HUES6 (cell line): ENCODE data around the gene EMD.
A peak's percentile ranks its signal among the peaks of the same experiment; 100 is the strongest.

Experiments used
- H3K27ac ChIP-seq: 2 replicates; pipeline ENCODE4 v1.7.0; 2013; ENCODE audit warnings: low read depth, mild to moderate bottlenecking, low read length, inconsistent platforms
- H3K27me3 ChIP-seq: 2 replicates; pipeline ENCODE4 v1.6.1; 2013; ENCODE audit warnings: low read length; ENCODE audit not compliant: control insufficient read depth, insufficient read depth
- H3K36me3 ChIP-seq: 2 replicates; pipeline ENCODE4 v1.6.1; 2013; ENCODE audit warnings: low read length; ENCODE audit not compliant: control insufficient read depth, insufficient read depth
- H3K4me1 ChIP-seq: 2 replicates; pipeline ENCODE4 v1.6.1; 2013; ENCODE audit warnings: low read length; ENCODE audit not compliant: control insufficient read depth, insufficient read depth
- H3K4me3 ChIP-seq: 2 replicates; pipeline ENCODE4 v1.5.1; 2013; ENCODE audit warnings: low read depth, low read length
- H3K9ac ChIP-seq: one replicate; pipeline ENCODE4 v1.6.1; 2013; ENCODE audit warnings: mild to moderate bottlenecking, low read length
- H3K9me3 ChIP-seq: 2 replicates; pipeline ENCODE4 v1.6.1; 2013; ENCODE audit warnings: low read depth, low read length; ENCODE audit not compliant: control insufficient read depth, insufficient read depth

EMD gene

DNA sequence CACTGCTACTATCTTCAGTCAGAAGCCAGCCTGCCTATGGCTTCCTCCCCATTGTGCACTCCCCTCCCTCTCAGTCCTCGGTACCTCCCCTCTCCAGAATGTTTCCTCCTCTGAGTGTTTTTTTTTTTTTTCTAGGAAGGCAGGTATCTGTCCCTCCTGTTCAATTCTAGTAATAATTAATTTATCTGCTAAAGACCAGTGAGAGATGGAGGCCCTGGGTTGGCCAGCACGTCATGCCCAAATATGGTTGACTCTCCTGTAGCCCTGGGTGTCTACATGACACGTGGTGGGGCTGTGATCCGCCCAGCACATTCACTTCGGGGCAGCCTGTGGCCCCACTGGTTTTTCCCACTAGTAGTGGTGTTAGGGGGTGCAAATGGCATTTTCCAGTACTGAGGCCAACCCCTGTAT lies 6.5 kb upstream of the EMD start:
- Histone ChIP-seq H3K27me3 (no peaks in the 10 kb centered on the region), H3K9ac (peak overlapping the region; percentile 82), H3K4me3 (peak overlapping the region; percentile 66), H3K4me1 (peaks cover 33% of the 10 kb centered on the region; the same call in 1 of the 2 replicates), H3K27ac (peak overlapping the region; percentile 84; the same call in 1 of the 2 replicates), H3K9me3 (peaks cover 2% of the 10 kb centered on the region; the same call in 1 of the 2 replicates), H3K36me3 (peaks cover 24% of the 10 kb centered on the region)

DNA sequence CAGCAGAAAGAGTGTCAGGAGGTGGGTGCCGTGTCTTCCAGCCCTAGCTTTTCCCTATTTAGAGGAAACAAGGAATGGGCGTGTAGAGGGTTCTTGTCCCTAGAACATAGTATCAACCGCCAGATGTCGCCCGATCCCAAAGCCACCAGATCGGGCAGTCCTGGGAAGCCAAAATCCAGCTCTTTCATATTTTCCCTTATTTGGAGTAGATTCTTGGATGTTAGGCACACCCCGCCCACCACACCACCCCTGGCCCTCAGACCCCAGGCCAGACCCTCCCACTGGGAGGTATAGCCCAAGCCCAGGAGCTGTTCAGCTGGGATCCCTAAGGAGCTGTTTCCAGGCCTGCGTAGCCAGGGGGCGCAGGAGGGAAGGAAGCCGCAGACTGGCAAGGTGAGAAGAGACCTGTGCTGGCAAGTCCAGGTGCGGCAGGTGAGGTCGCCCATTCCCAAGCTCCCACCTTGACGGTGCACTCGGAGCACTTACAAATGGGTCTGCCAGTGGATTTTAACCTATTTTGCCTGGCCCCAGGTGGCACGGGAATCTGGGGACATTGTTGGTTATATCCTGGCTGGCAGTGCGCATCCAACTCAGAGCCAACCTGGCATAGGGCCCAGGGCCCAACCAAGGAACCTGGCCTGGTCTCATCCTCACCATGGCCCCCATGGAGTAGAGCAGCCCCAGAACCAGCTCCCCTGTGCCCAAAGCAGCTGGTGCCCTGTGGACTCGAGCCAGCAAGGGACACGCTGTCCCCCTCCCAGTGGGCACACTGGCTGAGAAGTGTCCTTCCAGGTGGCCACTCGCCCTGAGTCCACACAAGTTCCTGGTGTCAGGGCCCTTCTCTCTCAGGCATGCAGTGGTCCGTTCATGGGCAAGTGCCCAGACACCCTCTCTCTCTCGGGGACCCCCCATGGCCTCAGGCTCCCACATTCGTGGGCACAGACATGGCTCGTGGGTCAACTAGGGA lies 5.5 kb upstream of the EMD start:
- Histone ChIP-seq H3K4me3 (peak overlapping the region; percentile 50), H3K27ac (peak overlapping the region; percentile 84; the same call in 1 of the 2 replicates), H3K9ac (peak overlapping the region; percentile 84)

DNA sequence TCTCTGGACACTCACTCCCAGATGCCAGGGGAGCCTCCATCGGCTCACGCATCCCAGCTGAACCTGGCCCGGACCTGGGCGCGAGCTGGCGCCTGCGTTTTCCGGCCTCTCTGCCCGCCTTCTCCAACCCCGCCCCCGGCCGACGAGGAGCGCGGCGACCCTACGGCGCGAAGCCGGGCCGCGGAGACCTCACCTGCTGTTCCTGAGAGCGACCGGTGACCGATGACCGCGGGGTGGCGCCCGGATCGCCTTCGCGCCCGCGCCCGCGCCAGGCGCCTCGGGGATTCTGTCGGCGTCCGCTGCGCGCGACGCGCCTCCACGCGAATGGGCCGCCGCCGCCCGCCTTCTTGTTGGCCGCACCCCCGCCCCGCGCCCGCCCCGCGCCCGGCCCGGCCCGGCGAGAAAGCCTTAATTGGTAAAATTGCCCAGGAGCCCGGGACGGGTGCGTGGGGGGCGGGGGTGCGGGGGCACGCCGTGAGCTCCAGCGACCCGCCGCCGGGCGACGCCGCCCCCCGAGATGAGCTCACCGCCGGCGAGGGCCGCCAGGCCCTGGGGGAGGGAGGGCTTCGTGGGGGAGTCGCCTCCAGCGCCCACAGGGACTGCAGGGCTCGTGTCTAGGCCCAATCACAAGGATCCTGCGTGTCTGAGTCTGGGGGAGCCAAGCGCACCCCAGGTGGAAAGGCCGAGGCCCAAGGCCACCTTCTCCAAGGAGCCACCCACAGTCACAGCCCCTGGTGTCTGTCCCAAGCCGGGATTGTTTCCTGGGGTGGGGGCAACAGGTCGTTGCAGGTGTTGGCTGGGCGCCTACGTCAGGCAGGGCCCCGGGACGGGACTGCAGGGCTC lies 4.6 kb upstream of the EMD start, which contains the start of gene FLNA:
Gene FLNA, minus strand, starts transcription at position 322 of the 843 bp plus-strand sequence. CDS start 3,389 bp downstream, outside the sequence.
- Histone ChIP-seq H3K36me3 (peaks cover 8% of the 10 kb centered on the region), H3K9ac (peak within 1 kb of the TSS; percentile 84), H3K9me3 (peaks cover 2% of the 10 kb centered on the region; the same call in 1 of the 2 replicates), H3K27ac (peak within 1 kb of the TSS; percentile 25; the same call in 1 of the 2 replicates), H3K4me1 (peaks cover 23% of the 10 kb centered on the region; the same call in 1 of the 2 replicates), H3K27me3 (no peaks in the 10 kb centered on the region), H3K4me3 (peak within 1 kb of the TSS; percentile 55)

More for the DNA sequence above, 5.5 kb upstream of the EMD start:
- Histone ChIP-seq H3K9me3 (peaks cover 2% of the 10 kb centered on the region; the same call in 1 of the 2 replicates), H3K36me3 (peaks cover 14% of the 10 kb centered on the region), H3K27me3 (no peaks in the 10 kb centered on the region), H3K4me1 (peaks cover 25% of the 10 kb centered on the region; the same call in 1 of the 2 replicates)

DNA sequence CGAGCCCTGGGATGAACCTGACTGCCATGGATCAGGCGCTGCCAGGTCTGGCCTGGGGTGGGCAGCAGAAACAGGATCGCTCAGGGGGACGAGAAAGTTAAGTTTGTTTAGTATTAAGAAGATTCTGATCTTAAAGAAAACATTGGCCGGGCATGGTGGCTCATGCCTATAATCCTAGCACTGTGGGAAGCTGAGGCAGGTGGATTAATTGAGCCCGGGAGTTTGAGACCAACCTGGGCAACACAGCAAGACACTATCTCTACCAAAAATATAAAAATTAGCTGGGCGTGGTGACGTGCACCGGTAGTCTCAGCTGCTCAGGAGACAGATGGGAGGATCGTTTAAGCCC lies 4.0 kb upstream of the EMD start:
- Histone ChIP-seq H3K9me3 (peaks cover 2% of the 10 kb centered on the region; the same call in 1 of the 2 replicates), H3K36me3 (peaks cover 7% of the 10 kb centered on the region), H3K9ac (peak overlapping the region; percentile 73), H3K27ac (no peak overlapping the region; the same call in 1 of the 2 replicates), H3K4me1 (peaks cover 23% of the 10 kb centered on the region), H3K4me3 (peak overlapping the region; percentile 55), H3K27me3 (no peaks in the 10 kb centered on the region)

DNA sequence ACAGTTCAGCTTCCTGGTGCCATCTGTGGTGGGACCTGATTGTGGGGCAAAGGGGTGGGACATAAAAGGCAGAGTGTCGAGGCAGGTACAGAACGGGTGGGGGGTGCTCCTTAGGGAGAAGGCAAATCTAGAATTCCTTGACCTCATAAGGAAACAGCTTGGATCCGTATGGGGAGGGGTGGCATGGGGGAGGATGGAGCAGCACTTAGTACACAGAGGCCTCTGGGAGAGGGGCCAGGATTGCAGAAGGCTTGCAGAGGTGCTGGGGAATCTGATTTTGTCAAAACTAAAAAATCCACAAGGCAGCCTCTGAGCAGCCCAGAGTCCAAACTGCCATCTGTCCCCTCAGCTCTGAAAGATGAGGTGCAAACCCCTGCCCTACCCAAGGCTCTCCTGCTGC lies 2.3 kb upstream of the EMD start:
- H3K27me3 ChIP-seq, result no peaks in the 10 kb centered on the region
- peaks cover 16% of the 10 kb centered on the region for H3K36me3 ChIP-seq
- no peak overlapping the region for H3K27ac ChIP-seq
- H3K4me3 ChIP-seq, result no peak overlapping the region
- H3K4me1 ChIP-seq, result peaks cover 36% of the 10 kb centered on the region
- peak overlapping the region; percentile 15 for H3K9ac ChIP-seq
- H3K9me3 ChIP-seq, result no peaks in the 10 kb centered on the region; the same call in 1 of the 2 replicates

DNA sequence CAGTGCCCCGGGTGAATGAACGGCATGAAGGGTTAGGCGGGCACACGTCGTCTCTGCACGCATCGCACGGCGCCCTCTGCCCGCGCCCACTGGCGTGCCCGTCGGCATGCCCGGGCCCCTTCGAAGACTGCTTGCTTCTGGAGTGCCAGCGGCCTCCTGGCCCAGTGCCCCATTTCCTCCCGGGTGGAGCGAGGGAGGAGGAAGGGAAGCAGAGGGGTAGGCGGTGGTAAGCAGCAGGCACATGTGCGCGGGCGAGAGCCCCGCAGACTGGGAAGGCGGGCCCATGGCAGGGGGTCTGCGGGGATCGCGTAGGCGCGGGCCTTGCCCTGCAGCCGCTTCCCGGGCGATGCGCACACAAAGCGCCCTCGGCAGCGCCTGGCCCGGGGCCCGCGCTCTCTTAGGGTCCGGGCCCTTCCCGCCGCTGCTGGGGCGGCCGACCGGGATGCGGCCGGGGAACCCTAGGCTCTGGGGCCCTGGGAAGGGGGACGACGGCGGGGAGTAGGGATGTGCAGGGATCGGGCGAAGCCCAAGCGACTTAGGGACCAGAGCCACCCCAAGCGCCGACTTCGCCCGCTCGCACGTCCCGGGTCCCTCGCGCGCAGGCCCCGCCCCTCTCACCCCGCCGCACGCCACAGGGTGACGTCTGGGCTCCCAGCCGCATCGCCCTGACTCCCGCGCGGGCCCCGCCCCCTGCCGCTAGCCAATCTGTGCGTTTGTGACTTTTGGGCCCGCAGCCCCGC lies 866 bp upstream of the EMD start:
- H3K27ac ChIP-seq, result peak overlapping the region; percentile 88; the same call in 1 of the 2 replicates

DNA sequence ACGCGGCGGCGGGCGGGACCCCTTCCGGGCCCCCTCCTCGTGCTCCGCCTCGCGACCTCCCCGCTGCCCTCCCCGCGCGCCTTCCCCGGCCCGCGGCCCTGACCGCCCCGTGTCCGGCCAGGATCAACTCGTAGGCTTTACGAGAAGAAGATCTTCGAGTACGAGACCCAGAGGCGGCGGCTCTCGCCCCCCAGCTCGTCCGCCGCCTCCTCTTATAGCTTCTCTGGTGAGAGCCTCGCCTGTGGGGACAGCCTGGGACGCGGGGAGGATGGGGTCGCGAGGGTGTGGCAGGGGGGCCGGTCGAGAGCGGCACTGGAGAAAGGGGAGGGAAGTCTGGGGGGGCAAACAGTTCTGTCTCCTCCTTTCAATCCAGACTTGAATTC lies 465 bp downstream of the EMD start:
- Histone ChIP-seq H3K9me3 (peaks cover 12% of the 10 kb centered on the region; the same call in 1 of the 2 replicates), H3K9ac (peak overlapping the region; percentile 96), H3K4me3 (peak overlapping the region; percentile 94), H3K27ac (peak overlapping the region; percentile 98), H3K36me3 (peaks cover 20% of the 10 kb centered on the region), H3K4me1 (peaks cover 19% of the 10 kb centered on the region), H3K27me3 (no peaks in the 10 kb centered on the region)

More for the DNA sequence above, 866 bp upstream of the EMD start:
- peaks cover 23% of the 10 kb centered on the region for H3K4me1 ChIP-seq
- no peaks in the 10 kb centered on the region for H3K27me3 ChIP-seq
- peaks cover 8% of the 10 kb centered on the region; the same call in 1 of the 2 replicates for H3K9me3 ChIP-seq
- peak overlapping the region; percentile 70 for H3K9ac ChIP-seq
- peaks cover 20% of the 10 kb centered on the region for H3K36me3 ChIP-seq
- peak overlapping the region; percentile 63 for H3K4me3 ChIP-seq

DNA sequence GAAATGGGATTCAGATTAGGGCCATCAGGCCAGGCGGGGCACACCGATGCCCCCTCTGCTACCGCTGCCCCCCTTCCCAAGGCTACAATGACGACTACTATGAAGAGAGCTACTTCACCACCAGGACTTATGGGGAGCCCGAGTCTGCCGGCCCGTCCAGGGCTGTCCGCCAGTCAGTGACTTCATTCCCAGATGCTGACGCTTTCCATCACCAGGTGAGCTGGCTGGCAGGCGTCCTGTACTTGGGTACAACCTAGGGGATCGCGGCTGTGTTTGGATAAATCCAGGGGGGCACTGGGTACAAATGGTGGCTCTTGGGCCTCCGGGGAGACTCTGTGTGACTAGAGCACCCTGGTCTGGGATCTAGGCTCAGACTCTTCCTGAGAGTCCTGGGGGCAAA lies 1.1 kb downstream of the EMD start:
- Histone ChIP-seq H3K4me1 (peaks cover 17% of the 10 kb centered on the region), H3K27ac (peak overlapping the region; percentile 98; the same call in 1 of the 2 replicates), H3K9me3 (peaks cover 12% of the 10 kb centered on the region; the same call in 1 of the 2 replicates), H3K4me3 (peak overlapping the region; percentile 94), H3K27me3 (no peaks in the 10 kb centered on the region), H3K36me3 (peaks cover 20% of the 10 kb centered on the region), H3K9ac (peak overlapping the region; percentile 96)

DNA sequence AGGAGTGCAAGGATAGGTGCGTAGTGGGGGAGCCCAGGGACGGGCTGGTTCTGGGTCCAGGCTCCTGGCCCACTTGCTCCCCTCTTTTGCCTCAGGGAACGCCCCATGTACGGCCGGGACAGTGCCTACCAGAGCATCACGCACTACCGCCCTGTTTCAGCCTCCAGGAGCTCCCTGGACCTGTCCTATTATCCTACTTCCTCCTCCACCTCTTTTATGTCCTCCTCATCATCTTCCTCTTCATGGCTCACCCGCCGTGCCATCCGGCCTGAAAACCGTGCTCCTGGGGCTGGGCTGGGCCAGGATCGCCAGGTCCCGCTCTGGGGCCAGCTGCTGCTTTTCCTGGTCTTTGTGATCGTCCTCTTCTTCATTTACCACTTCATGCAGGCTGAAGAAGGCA lies 1.7 kb downstream of the EMD start:
- peaks cover 20% of the 10 kb centered on the region for H3K36me3 ChIP-seq
- peak overlapping the region; percentile 96 for H3K9ac ChIP-seq
- no peaks in the 10 kb centered on the region for H3K27me3 ChIP-seq
- peaks cover 17% of the 10 kb centered on the region for H3K4me1 ChIP-seq
- H3K4me3 ChIP-seq, result peak overlapping the region; percentile 94
- peaks cover 12% of the 10 kb centered on the region; the same call in 1 of the 2 replicates for H3K9me3 ChIP-seq
- peak overlapping the region; percentile 98; the same call in 1 of the 2 replicates for H3K27ac ChIP-seq

DNA sequence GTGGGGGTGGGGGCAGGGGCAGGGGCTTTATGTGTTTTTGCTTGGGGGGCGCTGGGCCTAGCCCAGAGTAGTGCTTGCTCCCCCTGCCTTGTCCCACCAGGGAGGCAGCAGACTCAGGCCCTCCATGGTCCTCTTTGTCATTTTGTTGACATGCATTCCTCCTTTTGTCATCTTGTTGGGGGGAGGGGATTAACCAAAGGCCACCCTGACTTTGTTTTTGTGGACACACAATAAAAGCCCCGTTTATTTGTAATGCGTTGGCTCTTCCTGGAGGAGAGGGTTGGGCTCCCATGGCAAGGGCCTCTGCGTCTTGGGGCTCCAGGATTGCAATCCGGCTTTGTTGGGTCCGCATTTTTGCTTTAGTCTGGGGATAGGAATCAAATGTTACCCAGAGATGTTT lies 2.2 kb downstream of the EMD start:
- H3K27ac ChIP-seq, result peak overlapping the region; percentile 65; the same call in 1 of the 2 replicates
- H3K27me3 ChIP-seq, result no peaks in the 10 kb centered on the region
- H3K9me3 ChIP-seq, result peaks cover 12% of the 10 kb centered on the region; the same call in 1 of the 2 replicates
- peak overlapping the region; percentile 42; the same call in 1 of the 2 replicates for H3K4me3 ChIP-seq
- H3K9ac ChIP-seq, result peak overlapping the region; percentile 49
- peaks cover 17% of the 10 kb centered on the region for H3K4me1 ChIP-seq
- peaks cover 20% of the 10 kb centered on the region for H3K36me3 ChIP-seq
